Neuronal stem cell (in vitro differentiated cells): ENCODE measurements around the gene PAK5.

Experiments used
- DNase-seq: peaks from one replicate; pipeline ENCODE4 v3.0.0-alpha.2; 2013; ENCODE audit warnings: low spot score
- H2AFZ ChIP-seq: one replicate; pipeline ENCODE4 v1.6.1; 2013; ENCODE audit warnings: mild to moderate bottlenecking, low read length, inconsistent platforms
- H2AK5ac ChIP-seq: 2 replicates; pipeline ENCODE4 v1.6.1; 2013; ENCODE audit warnings: low read depth, mild to moderate bottlenecking, inconsistent platforms, low read length, moderate library complexity, mixed read lengths
- H2BK120ac ChIP-seq: 2 replicates; pipeline ENCODE4 v1.6.1; 2013; ENCODE audit warnings: low read depth, mild to moderate bottlenecking, inconsistent platforms, low read length, moderate library complexity, mixed read lengths
- H2BK12ac ChIP-seq: one replicate; pipeline ENCODE4 v1.6.1; 2013; ENCODE audit warnings: low read length, inconsistent platforms
- H2BK15ac ChIP-seq: 2 replicates; pipeline ENCODE4 v1.6.1; 2013; ENCODE audit warnings: mild to moderate bottlenecking, low read length, inconsistent platforms, mixed read lengths
- H2BK5ac ChIP-seq: one replicate; pipeline ENCODE4 v1.6.1; 2013; ENCODE audit warnings: inconsistent platforms, mild to moderate bottlenecking, low read length, moderate library complexity
- H3K14ac ChIP-seq: one replicate; pipeline ENCODE4 v1.6.1; 2013; ENCODE audit warnings: low read length, inconsistent platforms
- H3K18ac ChIP-seq: 2 replicates; pipeline ENCODE4 v1.6.1; 2013; ENCODE audit warnings: low read length, inconsistent platforms
- H3K23ac ChIP-seq: 2 replicates; pipeline ENCODE4 v1.6.1; 2013; ENCODE audit warnings: low read depth, mild to moderate bottlenecking, mixed read lengths, low read length, inconsistent platforms; ENCODE audit not compliant: poor library complexity
- H3K27ac ChIP-seq: replicated peaks from 3 replicates; pipeline ENCODE4 v1.5.1; 2013; ENCODE audit warnings: low read length, inconsistent platforms
- H3K27me3 ChIP-seq, 3 experiments: 2 replicates each; pipeline ENCODE4 v1.6.1; 2013; ENCODE audit warnings: low read length in 3 of 3, mild to moderate bottlenecking in 2 of 3, inconsistent platforms in 1 of 3, low read depth in 1 of 3, mixed read lengths in 1 of 3, moderate library complexity in 1 of 3; ENCODE audit not compliant: control insufficient read depth in 3 of 3, insufficient read depth in 3 of 3
- H3K36me3 ChIP-seq, 2 donors: replicated peaks in 1 of 2; 2 replicates each; pipeline ENCODE4 v1.6.1; 2013; ENCODE audit warnings: low read length in 2 of 2; ENCODE audit not compliant: control insufficient read depth in 2 of 2, insufficient read depth in 2 of 2
- H3K4ac ChIP-seq: 2 replicates; pipeline ENCODE4 v1.6.1; 2013; ENCODE audit warnings: inconsistent platforms, mild to moderate bottlenecking, low read length, moderate library complexity
- H3K4me1 ChIP-seq, 2 donors: 1 replicate in 1 of 2; 2 replicates in 1 of 2; pipeline ENCODE4 v1.6.1; 2013; ENCODE audit warnings: low read length in 2 of 2, low read depth in 1 of 2; ENCODE audit not compliant: control insufficient read depth in 2 of 2, insufficient read depth in 1 of 2
- H3K4me2 ChIP-seq: one replicate; pipeline ENCODE4 v1.6.1; 2013; ENCODE audit warnings: mild to moderate bottlenecking, low read length, inconsistent platforms; ENCODE audit not compliant: insufficient read depth, poor library complexity, severe bottlenecking
- H3K4me3 ChIP-seq, 2 donors: 2 replicates each; pipeline ENCODE4 v1.5.1; 2013; ENCODE audit warnings: low read length in 2 of 2, mild to moderate bottlenecking in 2 of 2, inconsistent platforms in 1 of 2, moderate library complexity in 1 of 2
- H3K79me1 ChIP-seq: one replicate; pipeline ENCODE4 v1.6.1; 2013; ENCODE audit warnings: low read depth, mild to moderate bottlenecking, inconsistent platforms, low read length, moderate library complexity
- H3K9ac ChIP-seq: one replicate; pipeline ENCODE4 v1.6.1; 2013; ENCODE audit warnings: mild to moderate bottlenecking, low read depth, low read length, inconsistent platforms; ENCODE audit not compliant: poor library complexity
- H3K9me3 ChIP-seq, 2 donors: replicated peaks in 1 of 2; 2 replicates each; pipeline versions ENCODE3 to v1.6.1; 2013; ENCODE audit warnings: low read length in 2 of 2, mild to moderate bottlenecking in 2 of 2, inconsistent platforms in 1 of 2, low read depth in 1 of 2, mixed read lengths in 1 of 2, moderate library complexity in 1 of 2; ENCODE audit not compliant: control insufficient read depth in 2 of 2, insufficient read depth in 1 of 2
- H4K8ac ChIP-seq: one replicate; pipeline ENCODE4 v1.6.1; 2013; ENCODE audit warnings: low read depth, mild to moderate bottlenecking, inconsistent platforms, low read length, moderate library complexity
- H4K91ac ChIP-seq: one replicate; pipeline ENCODE4 v1.6.1; 2013; ENCODE audit warnings: low read length, low read depth, mild to moderate bottlenecking, inconsistent platforms; ENCODE audit not compliant: poor library complexity
- WGBS, 2 donors: extraction: QIAGEN DNeasy Blood & Tissue Kit; methylation state at CpG; one replicate each; pipeline ENCODE4 v1.1.7; 2013; ENCODE audit warnings: missing lambda C conversion rate in 2 of 2, mixed read lengths in 1 of 2; ENCODE audit not compliant: insufficient read length in 2 of 2, insufficient replicate concordance in 1 of 2; ENCODE audit errors: extremely low coverage in 2 of 2; 5-methylcytosine and 5-hydroxymethylcytosine counted together

The PAK5 gene

DNA sequence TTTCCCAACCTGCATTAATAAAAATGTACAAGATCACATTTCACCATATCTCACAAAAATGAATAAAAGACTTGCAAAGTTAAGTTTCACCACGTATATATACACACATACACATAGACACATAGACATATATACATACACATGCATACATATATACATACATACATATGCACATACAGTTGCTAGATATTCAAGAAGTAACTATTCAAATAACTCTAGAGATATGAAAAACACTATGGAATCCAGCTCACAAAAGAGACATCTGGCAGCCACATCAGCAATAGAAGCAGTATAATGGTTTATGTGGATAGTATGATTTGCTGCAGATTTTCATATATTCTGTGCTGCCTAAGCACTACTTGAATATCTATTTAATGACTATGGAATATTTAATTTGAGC is 28.1 kb downstream of the PAK5 start:
- H2BK15ac ChIP-seq, result no peak overlapping the region
- H4K91ac ChIP-seq, result no peak overlapping the region
- H3K79me1 ChIP-seq, result no peaks in the 10 kb centered on the region
- DNase-seq, result no peak
- no peak overlapping the region for H3K4me3 ChIP-seq
- no peaks in the 10 kb centered on the region for H3K4me1 ChIP-seq
- no peak overlapping the region for H3K18ac ChIP-seq
- no peak overlapping the region for H3K27ac ChIP-seq
- no peak overlapping the region for H3K14ac ChIP-seq
- no peak overlapping the region for H2AFZ ChIP-seq
- H3K36me3 ChIP-seq, result no peaks in the 10 kb centered on the region
- no peak overlapping the region for H3K4ac ChIP-seq
- no CpG with 5 or more reads among the region's 1 CpG for WGBS, 2 donors
- peaks cover 0 to 2% of the 10 kb centered on the region in 2 donors for H3K9me3 ChIP-seq
- H2BK12ac ChIP-seq, result no peak overlapping the region
- H3K4me2 ChIP-seq, result no peak overlapping the region
- H3K9ac ChIP-seq, result no peak overlapping the region
- H2BK5ac ChIP-seq, result no peak overlapping the region
- H2AK5ac ChIP-seq, result no peak overlapping the region
- no peaks in the 10 kb centered on the region for H3K27me3 ChIP-seq
- H2BK120ac ChIP-seq, result no peak overlapping the region
- H3K23ac ChIP-seq, result no peak overlapping the region
- no peak overlapping the region for H4K8ac ChIP-seq

DNA sequence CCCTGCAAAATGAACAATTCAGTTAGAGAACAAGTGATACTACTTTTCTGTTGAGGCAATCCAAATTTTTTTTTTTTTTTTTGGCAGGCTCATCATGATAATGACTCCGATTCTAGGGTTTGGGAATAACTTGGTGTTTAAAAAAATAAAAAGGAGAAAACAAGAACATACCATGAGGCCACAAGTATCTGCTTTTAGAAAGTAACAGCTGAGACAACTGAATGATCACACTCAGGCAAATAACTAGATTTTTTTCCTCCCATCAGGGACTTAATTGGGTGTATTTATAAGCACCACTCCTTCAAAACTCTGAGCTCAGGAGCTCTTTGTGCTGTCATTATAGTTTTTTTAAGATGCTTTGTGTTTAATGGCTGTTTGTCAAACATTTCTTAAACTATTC is 29.6 kb downstream of the PAK5 start:
- Histone ChIP-seq H3K4me2 (no peak overlapping the region), H3K4me1 (no peaks in the 10 kb centered on the region), H3K9me3 (peaks cover 0 to 2% of the 10 kb centered on the region in 2 donors), H3K27me3 (no peaks in the 10 kb centered on the region), H2BK5ac (no peak overlapping the region), H2BK120ac (no peak overlapping the region), H4K8ac (no peak overlapping the region), H3K4ac (no peak overlapping the region), H4K91ac (no peak overlapping the region), H2AFZ (no peak overlapping the region), H3K27ac (no peak overlapping the region), H2BK15ac (no peak overlapping the region), H2AK5ac (no peak overlapping the region), H3K79me1 (no peaks in the 10 kb centered on the region), H3K23ac (no peak overlapping the region), H3K18ac (no peak overlapping the region), H3K4me3 (no peak overlapping the region), H2BK12ac (no peak overlapping the region), H3K9ac (no peak overlapping the region), H3K36me3 (no peaks in the 10 kb centered on the region), H3K14ac (no peak overlapping the region)
- no peak for DNase-seq
- no CpG with 5 or more reads among the region's 1 CpG for WGBS, 2 donors

DNA sequence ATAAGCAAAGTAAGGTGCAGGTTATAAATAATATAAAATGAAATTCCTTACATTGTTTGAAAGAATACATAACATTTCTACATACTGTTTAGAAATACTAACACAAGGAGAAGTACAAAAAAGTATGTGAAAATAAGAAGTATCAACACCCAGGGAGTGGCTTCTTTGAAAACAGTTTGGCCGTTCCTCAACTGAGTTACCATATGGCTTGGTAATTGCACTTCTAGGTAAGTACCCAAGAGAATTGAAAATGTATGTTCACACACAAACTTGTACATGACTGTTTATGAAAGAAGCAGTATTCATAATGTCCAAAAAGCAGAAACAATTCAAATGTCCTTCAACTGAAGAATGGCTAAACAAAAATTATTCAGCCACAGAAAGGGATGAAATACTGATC is 30.7 kb downstream of the PAK5 start:
- no peak overlapping the region for H3K23ac ChIP-seq
- H4K8ac ChIP-seq, result no peak overlapping the region
- WGBS, 2 donors, result no CpG with 5 or more reads among the region's 1 CpG
- H3K36me3 ChIP-seq, result no peaks in the 10 kb centered on the region
- H2AK5ac ChIP-seq, result no peak overlapping the region
- DNase-seq, result no peak
- H3K4ac ChIP-seq, result no peak overlapping the region
- no peak overlapping the region for H3K4me3 ChIP-seq
- no peak overlapping the region for H2BK15ac ChIP-seq
- no peak overlapping the region for H3K4me2 ChIP-seq
- H3K14ac ChIP-seq, result no peak overlapping the region
- no peak overlapping the region for H4K91ac ChIP-seq
- no peaks in the 10 kb centered on the region for H3K79me1 ChIP-seq
- no peak overlapping the region for H2BK12ac ChIP-seq
- no peak overlapping the region for H3K9ac ChIP-seq
- no peak overlapping the region for H2BK5ac ChIP-seq
- no peak overlapping the region for H3K27ac ChIP-seq
- H2BK120ac ChIP-seq, result no peak overlapping the region
- no peak overlapping the region for H2AFZ ChIP-seq
- H3K4me1 ChIP-seq, result no peaks in the 10 kb centered on the region
- no peaks in the 10 kb centered on the region for H3K27me3 ChIP-seq
- no peak overlapping the region for H3K18ac ChIP-seq
- peaks cover 0 to 2% of the 10 kb centered on the region in 2 donors for H3K9me3 ChIP-seq

DNA sequence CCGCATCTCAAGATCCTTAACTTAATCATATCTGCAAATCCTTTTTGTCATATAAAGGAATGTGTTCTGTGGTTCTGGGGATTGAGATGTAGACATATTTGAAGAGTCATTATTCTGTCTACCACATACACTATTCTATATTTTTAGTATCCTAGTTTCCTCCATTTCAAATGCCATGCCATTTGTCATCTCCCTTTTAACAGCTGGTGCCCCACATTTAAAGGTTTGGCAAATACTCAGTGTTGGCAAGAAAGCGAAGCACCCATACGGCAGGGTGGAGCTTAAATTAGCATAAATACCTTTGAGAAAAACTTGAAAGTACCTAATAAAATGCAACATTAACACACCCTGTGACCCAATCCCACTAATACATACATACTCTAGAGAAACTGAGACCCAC is 31.7 kb downstream of the PAK5 start:
- no peak overlapping the region for H3K4ac ChIP-seq
- no CpG with 5 or more reads among the region's 3 CpGs for WGBS, 2 donors
- no peaks in the 10 kb centered on the region for H3K79me1 ChIP-seq
- H2AFZ ChIP-seq, result no peak overlapping the region
- no peak overlapping the region for H2BK12ac ChIP-seq
- no peak overlapping the region for H3K23ac ChIP-seq
- H3K9me3 ChIP-seq, result peaks cover 0 to 2% of the 10 kb centered on the region in 2 donors
- H4K8ac ChIP-seq, result no peak overlapping the region
- H4K91ac ChIP-seq, result no peak overlapping the region
- no peak overlapping the region for H3K27ac ChIP-seq
- H3K27me3 ChIP-seq, result no peaks in the 10 kb centered on the region
- H3K14ac ChIP-seq, result no peak overlapping the region
- no peak overlapping the region for H3K4me3 ChIP-seq
- no peak overlapping the region for H2BK15ac ChIP-seq
- H2BK5ac ChIP-seq, result no peak overlapping the region
- H3K36me3 ChIP-seq, result no peaks in the 10 kb centered on the region
- no peak for DNase-seq
- H2AK5ac ChIP-seq, result no peak overlapping the region
- H3K9ac ChIP-seq, result no peak overlapping the region
- no peaks in the 10 kb centered on the region for H3K4me1 ChIP-seq
- H3K18ac ChIP-seq, result no peak overlapping the region
- H2BK120ac ChIP-seq, result no peak overlapping the region
- H3K4me2 ChIP-seq, result no peak overlapping the region
